Natural killer cell treated with Interleukin-12 subunit alpha and Interleukin-12 subunit beta and Interleukin-15 and Interleukin-18, amount 100 ng/mL, for 72 hours (primary cell): ENCODE results near the gene ADGRF4. TPM values are rescaled to one million over a fixed set of nuclear protein-coding genes. Genes with fewer than 3 reads are reported as not detected.

Experiments
- ATAC-seq, 2 donors: fragments of 150-1000 bp; cut with Tn5 transposase in 1 of 2; sonication (Bioruptor Pico), chemical (Tn5 transposase) in 1 of 2; 2 replicates each; pipeline ENCODE4 v1.10.0; 2021
- DNase-seq: peaks from one replicate; pipeline ENCODE4 v3.0.0; 2022; ENCODE audit warnings: low spot score
- H3K27ac Mint-ChIP-seq, 2 donors: 1 replicate in 1 of 2; 2 replicates in 1 of 2; pipeline ENCODE4 v1.8.0; 2022; ENCODE audit warnings: mixed read lengths in 2 of 2, mild to moderate bottlenecking in 1 of 2, moderate library complexity in 1 of 2
- H3K27me3 Mint-ChIP-seq, 2 donors: 1 replicate in 1 of 2; 2 replicates in 1 of 2; pipeline ENCODE4 v1.8.0; 2022; ENCODE audit warnings: mixed read lengths in 2 of 2
- H3K36me3 Mint-ChIP-seq: one replicate; pipeline ENCODE4 v1.8.0; 2022; ENCODE audit warnings: mixed read lengths
- H3K4me1 Mint-ChIP-seq, 2 donors: 1 replicate in 1 of 2; 2 replicates in 1 of 2; pipeline ENCODE4 v1.8.0; 2022; ENCODE audit warnings: low read depth in 2 of 2, mixed read lengths in 2 of 2, mild to moderate bottlenecking in 1 of 2
- H3K4me3 Mint-ChIP-seq: one replicate; pipeline ENCODE4 v1.8.0; 2022; ENCODE audit warnings: mixed read lengths
- H3K9me3 Mint-ChIP-seq: 2 replicates; pipeline ENCODE4 v1.8.0; 2022; ENCODE audit warnings: mixed read lengths
- total RNA-seq, 2 donors: library from RNA; stranded (reverse); gene quantifications; one replicate each; pipeline ENCODE4 v1.2.3, GENCODE V29; 2022

ADGRF4 gene, protein sequence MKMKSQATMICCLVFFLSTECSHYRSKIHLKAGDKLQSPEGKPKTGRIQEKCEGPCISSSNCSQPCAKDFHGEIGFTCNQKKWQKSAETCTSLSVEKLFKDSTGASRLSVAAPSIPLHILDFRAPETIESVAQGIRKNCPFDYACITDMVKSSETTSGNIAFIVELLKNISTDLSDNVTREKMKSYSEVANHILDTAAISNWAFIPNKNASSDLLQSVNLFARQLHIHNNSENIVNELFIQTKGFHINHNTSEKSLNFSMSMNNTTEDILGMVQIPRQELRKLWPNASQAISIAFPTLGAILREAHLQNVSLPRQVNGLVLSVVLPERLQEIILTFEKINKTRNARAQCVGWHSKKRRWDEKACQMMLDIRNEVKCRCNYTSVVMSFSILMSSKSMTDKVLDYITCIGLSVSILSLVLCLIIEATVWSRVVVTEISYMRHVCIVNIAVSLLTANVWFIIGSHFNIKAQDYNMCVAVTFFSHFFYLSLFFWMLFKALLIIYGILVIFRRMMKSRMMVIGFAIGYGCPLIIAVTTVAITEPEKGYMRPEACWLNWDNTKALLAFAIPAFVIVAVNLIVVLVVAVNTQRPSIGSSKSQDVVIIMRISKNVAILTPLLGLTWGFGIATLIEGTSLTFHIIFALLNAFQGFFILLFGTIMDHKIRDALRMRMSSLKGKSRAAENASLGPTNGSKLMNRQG
- not detected for total RNA-seq

DNA sequence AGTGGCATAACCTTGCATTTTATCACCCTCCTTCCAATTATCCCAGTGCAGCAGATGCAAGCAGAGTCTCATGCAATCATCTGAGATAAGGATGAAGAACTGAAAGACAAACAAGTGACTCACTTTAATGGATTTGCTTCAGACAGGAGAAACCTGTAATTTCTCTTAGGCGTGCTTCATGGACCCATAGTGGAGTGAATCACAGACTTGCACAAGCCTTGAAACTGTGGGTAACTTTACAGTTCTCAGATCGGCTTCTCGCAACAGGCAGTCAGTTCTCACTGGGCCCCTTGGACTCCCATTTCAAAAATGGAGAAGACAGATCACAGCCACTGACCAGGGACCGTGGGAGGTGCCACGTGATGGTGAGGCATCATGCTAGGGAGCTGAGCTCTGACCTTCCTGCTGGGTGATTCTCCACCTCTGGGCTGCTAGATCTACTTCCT, at the start of gene ADGRF4:
ADGRF4 (plus strand) TSS at position 239 of the 446 bp plus-strand sequence. CDS start 8,666 bp downstream, outside the sequence.
- DNase-seq (no peak), ATAC-seq (no peak)
- Mint-ChIP-seq H3K27ac (no peak within 1 kb of the TSS), H3K4me1 (no peaks in the 10 kb centered on the region), H3K27me3 (peaks cover 5 to 12% of the 10 kb centered on the region in 2 donors), H3K4me3 (no peak within 1 kb of the TSS), H3K36me3 (no peaks in the 10 kb centered on the region), H3K9me3 (no peaks in the 10 kb centered on the region)

DNA sequence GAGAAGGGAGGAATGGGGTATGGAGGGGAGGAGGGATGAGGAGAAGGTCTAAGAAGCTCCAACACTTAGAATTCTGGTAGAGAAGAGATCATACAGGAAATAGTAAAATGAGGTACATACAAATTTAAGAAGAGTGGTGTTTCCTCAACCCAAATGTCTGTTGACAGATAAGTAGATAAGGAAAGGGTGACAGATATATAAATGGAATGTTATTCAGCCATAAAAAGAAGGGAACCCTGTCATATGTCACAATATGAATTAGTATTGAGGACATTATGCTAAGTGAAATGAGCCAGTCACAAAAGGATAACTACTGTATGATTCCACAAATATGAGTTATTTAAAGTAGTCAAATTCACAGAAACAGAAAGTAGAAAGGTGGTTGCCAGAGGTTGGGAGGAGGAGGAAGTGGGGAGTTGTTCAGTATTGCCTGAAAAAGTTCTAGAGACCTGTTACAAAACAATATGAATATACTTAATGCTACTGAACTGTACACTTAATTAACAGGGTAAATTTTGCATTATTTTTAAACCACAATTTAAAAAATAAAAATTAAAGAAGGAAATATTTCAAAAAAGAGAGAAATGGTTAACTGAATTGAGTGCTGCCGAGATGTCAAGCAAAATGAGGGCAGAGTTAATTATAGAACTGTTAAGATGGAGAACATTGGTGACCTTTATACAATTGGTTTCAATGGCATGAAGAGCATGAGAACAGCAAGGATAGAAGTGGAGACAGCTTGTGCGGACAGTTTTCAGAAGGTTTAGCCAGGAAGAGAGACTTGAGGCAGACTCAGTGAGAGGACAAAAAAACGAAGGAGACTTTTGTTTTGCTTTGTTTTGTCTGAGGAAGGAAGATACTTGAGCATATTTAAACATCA, 47.6 kb upstream of the ADGRF4 start:
- H3K4me1 Mint-ChIP-seq = no peaks in the 10 kb centered on the region
- H3K4me3 Mint-ChIP-seq = no peak overlapping the region
- DNase-seq (no peak), ATAC-seq (no peak)
- H3K9me3 Mint-ChIP-seq = no peaks in the 10 kb centered on the region
- no peaks in the 10 kb centered on the region for H3K36me3 Mint-ChIP-seq
- no peaks in the 10 kb centered on the region for H3K27me3 Mint-ChIP-seq
- no peak overlapping the region for H3K27ac Mint-ChIP-seq

DNA sequence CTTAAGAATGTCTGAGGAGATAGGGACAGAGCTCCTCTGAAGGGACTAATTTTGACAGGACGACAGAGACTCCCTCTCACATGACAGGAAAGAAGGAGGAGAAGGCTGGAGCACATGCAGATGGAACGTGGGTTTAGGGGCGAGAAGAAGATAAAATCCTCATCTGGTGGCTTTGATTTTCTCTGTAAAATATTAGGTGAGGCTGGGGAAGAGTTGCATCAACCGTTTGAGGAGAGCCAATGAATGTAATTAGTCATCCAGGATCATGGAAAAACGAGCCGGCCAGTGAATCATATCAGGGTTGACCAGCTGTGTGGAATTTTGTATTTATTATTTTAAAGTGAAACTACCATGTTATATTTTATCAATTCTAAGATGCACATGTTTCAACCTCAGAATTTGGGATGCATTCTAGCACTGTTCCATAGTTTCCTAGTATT, 46.9 kb upstream of the ADGRF4 start:
- Mint-ChIP-seq H3K27ac (no peak overlapping the region), H3K9me3 (no peaks in the 10 kb centered on the region), H3K27me3 (no peaks in the 10 kb centered on the region), H3K36me3 (no peaks in the 10 kb centered on the region), H3K4me1 (no peaks in the 10 kb centered on the region), H3K4me3 (no peak overlapping the region)
- no peak for DNase-seq
- ATAC-seq = no peak

DNA sequence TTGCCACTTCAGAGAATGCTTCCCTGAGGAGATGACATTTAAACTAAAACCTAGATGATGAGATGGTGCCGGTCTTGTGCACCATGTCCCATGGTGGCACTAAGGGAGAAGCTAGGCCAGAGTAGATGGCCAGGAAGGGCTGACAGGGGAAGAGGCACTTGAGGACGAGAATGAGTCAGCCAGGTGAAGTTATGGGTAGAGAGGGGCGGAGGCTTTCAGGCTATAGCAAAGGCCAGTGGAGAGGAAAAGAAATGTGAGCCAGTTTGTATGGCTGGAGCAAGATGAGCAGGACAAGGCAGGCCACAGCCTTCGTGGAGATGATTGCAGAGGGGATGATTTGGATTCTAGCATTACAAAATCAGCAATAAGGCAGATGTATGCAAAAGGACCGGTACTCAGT, 44.7 kb upstream of the ADGRF4 start:
- H3K9me3 Mint-ChIP-seq = no peaks in the 10 kb centered on the region
- DNase-seq (no peak), ATAC-seq (no peak)
- no peaks in the 10 kb centered on the region for H3K36me3 Mint-ChIP-seq
- no peaks in the 10 kb centered on the region for H3K4me1 Mint-ChIP-seq
- no peak overlapping the region for H3K27ac Mint-ChIP-seq
- H3K4me3 Mint-ChIP-seq = no peak overlapping the region
- H3K27me3 Mint-ChIP-seq = no peaks in the 10 kb centered on the region

DNA sequence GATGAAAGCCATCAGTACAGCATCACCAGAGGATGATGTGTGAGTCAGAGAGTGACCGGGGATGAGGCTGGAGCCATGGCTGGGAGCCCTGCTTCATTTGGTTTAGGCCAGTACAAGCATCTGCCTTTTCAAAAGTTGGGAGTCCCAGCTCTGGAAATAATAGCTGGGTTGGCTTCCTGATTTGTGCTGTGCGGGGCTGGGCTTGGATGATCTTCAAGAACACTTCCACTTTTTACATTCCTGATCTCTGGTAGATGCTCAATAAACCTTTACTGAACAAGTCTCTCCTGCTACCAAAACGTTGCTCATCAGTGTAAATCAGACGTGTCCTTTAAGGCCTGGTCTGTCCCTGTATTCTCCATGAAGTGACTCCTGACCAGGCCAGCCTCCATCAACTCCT, 44.1 kb upstream of the ADGRF4 start:
- no peak overlapping the region for H3K4me3 Mint-ChIP-seq
- no peak for ATAC-seq
- H3K9me3 Mint-ChIP-seq = no peaks in the 10 kb centered on the region
- no peak overlapping the region for H3K27ac Mint-ChIP-seq
- H3K36me3 Mint-ChIP-seq = no peaks in the 10 kb centered on the region
- no peaks in the 10 kb centered on the region for H3K27me3 Mint-ChIP-seq
- DNase-seq = no peak
- no peaks in the 10 kb centered on the region for H3K4me1 Mint-ChIP-seq

DNA sequence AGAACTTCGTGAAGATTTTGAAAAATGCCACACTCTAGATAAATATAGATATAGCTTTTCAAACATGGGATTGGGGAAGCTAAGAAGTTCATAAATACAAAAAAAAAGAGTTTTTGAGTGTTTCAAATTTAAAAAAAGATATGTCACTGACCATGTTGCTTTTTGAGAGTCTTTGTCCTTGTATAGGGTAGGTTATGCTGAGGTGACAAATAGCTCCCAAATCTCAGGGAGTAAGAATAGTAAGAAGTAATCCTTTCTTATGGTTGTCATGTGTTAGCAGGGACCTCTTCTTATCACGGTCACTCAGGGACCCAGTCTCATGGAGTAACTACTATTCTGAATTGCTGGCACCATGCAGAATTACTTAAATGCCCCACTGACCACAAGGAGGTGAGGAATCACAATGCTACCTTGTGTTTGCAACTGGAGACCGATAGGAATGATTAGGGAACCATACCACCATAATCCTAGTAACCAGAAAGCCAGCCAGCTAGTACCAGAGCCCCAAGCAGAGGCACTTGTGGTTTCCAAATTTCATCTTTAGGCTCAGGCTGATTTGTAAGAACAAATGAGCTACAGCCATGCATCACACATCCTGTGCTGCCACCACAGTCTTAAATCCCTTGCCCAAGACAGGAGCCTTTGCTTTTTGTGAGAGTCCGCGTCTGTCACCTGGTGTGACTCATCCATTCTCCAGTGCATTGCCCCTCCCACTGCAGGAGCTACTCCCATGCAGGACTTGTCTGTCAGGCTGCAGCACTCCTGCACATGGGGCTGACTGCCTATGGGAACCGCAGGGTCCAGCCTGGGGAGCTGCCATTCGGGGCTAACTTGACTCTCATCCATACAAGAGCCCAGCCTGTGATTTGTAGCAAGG, 42.4 kb upstream of the ADGRF4 start:
- Mint-ChIP-seq H3K4me1 (no peaks in the 10 kb centered on the region), H3K27ac (no peak overlapping the region), H3K27me3 (peaks cover 7% of the 10 kb centered on the region in 2 donors), H3K36me3 (no peaks in the 10 kb centered on the region), H3K9me3 (no peaks in the 10 kb centered on the region), H3K4me3 (no peak overlapping the region)
- no peak for DNase-seq
- peak; percentile 91 for ATAC-seq

DNA sequence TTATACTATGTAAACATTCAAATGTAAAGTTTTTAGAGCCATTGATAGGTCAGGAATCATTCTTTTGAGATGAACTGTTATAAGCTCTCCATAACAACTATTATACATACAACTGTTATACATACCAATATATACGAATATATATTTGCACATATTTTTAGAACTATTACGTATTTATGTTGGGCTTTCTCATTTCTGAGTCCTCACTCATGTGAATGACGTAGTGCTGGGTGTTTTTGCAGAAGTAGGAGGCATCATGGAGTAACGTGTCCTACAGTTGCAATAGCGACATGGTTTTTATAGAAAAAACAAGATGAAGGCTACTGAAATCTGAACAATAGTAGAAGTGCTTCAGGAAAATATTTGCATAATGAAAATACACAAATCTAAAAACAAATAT, 36.4 kb upstream of the ADGRF4 start:
- Mint-ChIP-seq H3K27me3 (peaks cover 17 to 20% of the 10 kb centered on the region in 2 donors), H3K36me3 (no peaks in the 10 kb centered on the region), H3K4me1 (peaks cover 0 to 3% of the 10 kb centered on the region in 2 donors), H3K27ac (no peak overlapping the region), H3K9me3 (no peaks in the 10 kb centered on the region), H3K4me3 (no peak overlapping the region)
- ATAC-seq (no peak), DNase-seq (no peak)

DNA sequence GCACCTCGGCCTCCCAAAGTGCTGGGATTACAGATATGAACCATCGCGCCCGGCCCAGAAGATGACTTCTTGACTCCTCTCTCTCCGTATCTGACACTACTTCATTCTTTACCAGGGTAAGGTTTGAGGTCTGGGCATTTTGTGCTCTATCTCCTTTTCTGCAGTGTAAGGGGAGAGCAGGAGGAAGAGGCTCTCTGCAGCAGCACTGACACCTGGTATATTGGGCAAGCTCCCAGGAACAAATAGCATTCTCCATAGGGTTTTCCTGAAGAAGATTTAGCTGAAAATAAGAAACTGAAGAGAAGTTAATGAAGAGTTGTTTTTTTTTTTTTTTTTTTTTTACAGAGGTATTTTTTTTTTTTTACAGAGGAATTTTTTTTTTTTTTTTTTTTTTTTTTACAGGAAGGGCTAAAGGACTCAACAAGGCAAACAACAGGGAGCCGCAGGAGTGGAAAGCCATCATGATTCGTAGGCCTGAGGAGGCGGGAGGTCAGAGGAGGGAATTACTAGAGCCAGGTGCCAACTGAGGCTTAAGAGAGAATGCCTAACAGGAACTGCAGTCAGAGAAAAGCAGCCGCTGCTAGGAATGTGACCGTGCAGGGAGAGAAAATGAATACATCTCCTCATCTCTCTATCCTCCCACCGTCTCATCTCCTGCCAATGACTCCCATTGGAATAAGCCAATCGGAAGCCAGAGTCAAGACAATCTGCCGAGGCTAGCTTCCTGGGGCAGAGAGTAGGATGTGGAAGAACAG, 34.7 kb upstream of the ADGRF4 start:
- Mint-ChIP-seq H3K36me3 (no peaks in the 10 kb centered on the region), H3K9me3 (no peaks in the 10 kb centered on the region), H3K27ac (no peak overlapping the region), H3K4me1 (peaks cover 0 to 3% of the 10 kb centered on the region in 2 donors), H3K4me3 (no peak overlapping the region), H3K27me3 (peaks cover 20 to 21% of the 10 kb centered on the region in 2 donors)
- ATAC-seq (no peak), DNase-seq (no peak)

DNA sequence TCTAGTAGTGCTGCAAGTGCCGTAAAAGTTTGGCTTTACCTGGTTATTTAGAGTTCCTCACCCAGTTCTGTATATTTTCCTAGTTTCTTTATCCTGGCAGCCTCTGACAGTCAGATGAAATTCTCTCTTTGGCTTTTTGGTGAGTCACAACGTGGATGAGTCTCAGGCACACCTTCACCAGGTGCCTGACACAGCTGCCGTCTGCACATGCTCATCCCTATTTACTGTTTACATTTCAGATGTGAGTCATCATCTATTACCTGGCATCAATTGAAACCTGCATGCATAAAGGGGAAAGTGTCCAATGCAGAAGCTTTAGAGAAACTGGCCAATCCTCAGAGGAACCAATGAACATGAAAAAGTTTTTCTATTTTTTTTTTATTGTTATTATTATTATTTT, 33.3 kb upstream of the ADGRF4 start:
- ATAC-seq = no peak
- Mint-ChIP-seq H3K4me3 (no peak overlapping the region), H3K27ac (no peak overlapping the region), H3K4me1 (peaks cover 0 to 3% of the 10 kb centered on the region in 2 donors), H3K36me3 (no peaks in the 10 kb centered on the region), H3K9me3 (no peaks in the 10 kb centered on the region), H3K27me3 (peaks cover 23 to 32% of the 10 kb centered on the region in 2 donors)
- DNase-seq = no peak

DNA sequence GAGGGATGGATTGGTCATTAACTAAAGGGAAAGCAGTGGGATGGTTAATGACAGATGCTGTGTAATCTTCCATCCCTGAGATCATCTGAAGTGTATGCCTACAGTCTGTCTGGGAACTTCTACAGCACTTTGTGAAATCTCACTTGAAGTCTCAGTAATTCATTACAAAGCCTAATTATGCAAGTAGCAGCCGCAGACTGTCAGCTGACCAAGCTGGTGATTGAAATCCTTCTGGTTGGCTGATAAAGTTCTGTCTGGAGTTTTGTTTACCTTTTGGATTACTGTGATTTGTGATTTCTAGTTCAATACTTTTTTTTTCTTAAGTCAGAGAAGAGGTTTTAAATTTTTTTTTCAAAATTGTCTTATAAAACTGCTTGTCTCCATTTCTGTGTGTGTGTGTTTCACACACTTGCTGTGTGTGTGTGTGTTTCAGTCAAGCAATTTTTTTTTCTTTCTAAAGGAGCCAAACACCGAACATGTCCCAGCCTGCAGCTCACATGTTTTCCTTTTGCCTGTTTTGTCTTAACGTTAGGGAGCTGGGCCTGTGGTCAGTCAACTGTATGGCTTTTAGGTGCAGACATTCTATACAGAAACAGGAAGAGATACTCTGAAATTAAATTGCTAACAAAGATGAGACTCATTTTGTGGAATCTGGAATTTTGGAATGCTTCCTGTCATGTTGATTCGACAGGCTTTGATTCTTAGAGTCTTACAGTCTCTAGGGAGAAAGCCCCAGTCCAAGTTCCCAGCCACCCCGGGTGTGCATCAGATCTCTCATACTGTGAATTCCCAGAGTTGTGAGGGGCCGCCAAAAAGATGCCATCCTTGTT, 28.5 kb upstream of the ADGRF4 start:
- H3K27me3 Mint-ChIP-seq = peaks cover 18 to 34% of the 10 kb centered on the region in 2 donors
- no peak overlapping the region for H3K4me3 Mint-ChIP-seq
- DNase-seq = no peak
- ATAC-seq = no peak
- H3K27ac Mint-ChIP-seq = no peak overlapping the region
- H3K4me1 Mint-ChIP-seq = peaks cover 0 to 3% of the 10 kb centered on the region in 2 donors
- no peaks in the 10 kb centered on the region for H3K36me3 Mint-ChIP-seq
- H3K9me3 Mint-ChIP-seq = no peaks in the 10 kb centered on the region

DNA sequence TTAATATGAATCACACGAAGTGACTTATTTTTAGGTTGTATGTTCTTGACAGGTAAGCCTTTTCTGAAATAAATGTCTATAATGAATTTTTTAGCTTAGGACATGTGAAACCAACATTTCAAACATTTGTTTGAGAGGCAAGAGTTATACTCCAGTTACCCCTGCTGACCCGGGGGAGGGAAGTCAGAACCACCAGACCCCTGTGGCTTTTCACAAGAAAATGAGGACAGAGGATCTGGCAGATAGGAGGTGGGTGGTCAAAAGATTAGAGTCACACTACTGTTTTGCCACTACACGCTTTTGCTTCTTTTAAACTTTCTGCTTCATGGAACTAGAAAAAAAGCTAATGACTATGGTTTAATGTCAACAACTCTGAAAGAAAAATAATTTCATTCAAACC, 27.5 kb upstream of the ADGRF4 start:
- peaks cover 18 to 33% of the 10 kb centered on the region in 2 donors for H3K27me3 Mint-ChIP-seq
- H3K27ac Mint-ChIP-seq = no peak overlapping the region
- H3K4me1 Mint-ChIP-seq = peaks cover 0 to 3% of the 10 kb centered on the region in 2 donors
- no peak overlapping the region for H3K4me3 Mint-ChIP-seq
- H3K9me3 Mint-ChIP-seq = no peaks in the 10 kb centered on the region
- no peak for DNase-seq
- no peak for ATAC-seq
- H3K36me3 Mint-ChIP-seq = no peaks in the 10 kb centered on the region

DNA sequence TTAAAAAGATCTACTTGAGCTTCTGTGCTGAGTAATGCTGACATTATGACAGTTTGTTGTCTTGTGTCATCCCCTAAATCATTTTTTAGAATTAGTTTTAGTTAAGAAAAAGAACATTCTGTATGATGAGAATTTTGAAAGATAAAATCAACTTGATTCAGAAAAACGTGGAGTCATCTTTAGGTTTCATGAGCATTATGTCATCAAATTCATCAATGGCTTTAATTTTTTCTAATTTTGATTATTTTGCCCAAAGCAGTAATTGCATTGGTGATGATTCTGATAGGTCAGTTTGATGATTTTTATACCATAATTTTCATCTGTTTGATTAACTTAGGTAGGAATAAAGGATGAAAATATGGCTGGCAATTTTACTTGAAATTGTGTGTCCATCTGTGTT, 26.6 kb upstream of the ADGRF4 start:
- no peak overlapping the region for H3K4me3 Mint-ChIP-seq
- ATAC-seq (no peak), DNase-seq (no peak)
- no peaks in the 10 kb centered on the region for H3K36me3 Mint-ChIP-seq
- H3K9me3 Mint-ChIP-seq = no peaks in the 10 kb centered on the region
- no peak overlapping the region for H3K27ac Mint-ChIP-seq
- H3K27me3 Mint-ChIP-seq = peaks cover 19 to 28% of the 10 kb centered on the region in 2 donors
- H3K4me1 Mint-ChIP-seq = no peaks in the 10 kb centered on the region
